ENCODE data around the gene NTNG2. TPM values are rescaled to one million over a fixed set of nuclear protein-coding genes. Genes with fewer than 3 reads are reported as not detected.

Gene NTNG2
- total RNA-seq, 3 donors from 2014 or later: 0.91 to 1.4 (median 0.95) TPM

- H3K36me3 Mint-ChIP-seq (ENCODE audit: insufficient read depth): no peaks in the 10 kb centered on the region
- DNase-seq: no peak
- H3K4me1 Mint-ChIP-seq (ENCODE audit: low read depth): no peaks in the 10 kb centered on the region
- H3K27me3 Mint-ChIP-seq (ENCODE audit: low read depth): peaks cover 10% of the 10 kb centered on the region
- no peak overlapping the region for H3K4me3 Mint-ChIP-seq
- no peaks in the 10 kb centered on the region for H3K9me3 Mint-ChIP-seq
- ATAC-seq: no peak
These were observed 35.5 kb downstream of the NTNG2 start for GRCh38 chr9:132197315-132197714.

- Mint-ChIP-seq H3K4me3 (no peak overlapping the region), H3K27me3 (ENCODE audit: low read depth) (peaks cover 14% of the 10 kb centered on the region), H3K36me3 (ENCODE audit: insufficient read depth) (no peaks in the 10 kb centered on the region), H3K9me3 (no peaks in the 10 kb centered on the region), H3K4me1 (ENCODE audit: low read depth) (no peaks in the 10 kb centered on the region)
- DNase-seq (no peak), ATAC-seq (no peak)
These were observed 36.1 kb downstream of the NTNG2 start for GRCh38 chr9:132197856-132198550.

GRCh38 chr9:132199056-132199455 is 37.2 kb downstream of the NTNG2 start:
- Mint-ChIP-seq H3K27me3 (ENCODE audit: low read depth) (peaks cover 14% of the 10 kb centered on the region), H3K4me3 (no peak overlapping the region), H3K9me3 (no peaks in the 10 kb centered on the region), H3K36me3 (ENCODE audit: insufficient read depth) (no peaks in the 10 kb centered on the region), H3K4me1 (ENCODE audit: low read depth) (no peaks in the 10 kb centered on the region)
- no peak for DNase-seq
- no peak for ATAC-seq

GRCh38 chr9:132200706-132201105 is 38.8 kb downstream of the NTNG2 start:
- peaks cover 14% of the 10 kb centered on the region for H3K27me3 Mint-ChIP-seq (ENCODE audit: low read depth)
- no peak for ATAC-seq
- no peaks in the 10 kb centered on the region for H3K9me3 Mint-ChIP-seq
- no peaks in the 10 kb centered on the region for H3K36me3 Mint-ChIP-seq (ENCODE audit: insufficient read depth)
- no peak for DNase-seq
- no peaks in the 10 kb centered on the region for H3K4me1 Mint-ChIP-seq (ENCODE audit: low read depth)
- H3K4me3 Mint-ChIP-seq: no peak overlapping the region

GRCh38 chr9:132201139-132201538 is 39.3 kb downstream of the NTNG2 start:
- ATAC-seq: no peak
- Mint-ChIP-seq H3K4me3 (no peak overlapping the region), H3K27me3 (ENCODE audit: low read depth) (peaks cover 14% of the 10 kb centered on the region), H3K4me1 (ENCODE audit: low read depth) (no peaks in the 10 kb centered on the region), H3K36me3 (ENCODE audit: insufficient read depth) (no peaks in the 10 kb centered on the region), H3K9me3 (no peaks in the 10 kb centered on the region)
- no peak for DNase-seq

GRCh38 chr9:132201780-132202703 is 40.2 kb downstream of the NTNG2 start:
- Mint-ChIP-seq H3K4me3 (no peak overlapping the region), H3K36me3 (ENCODE audit: insufficient read depth) (no peaks in the 10 kb centered on the region), H3K9me3 (no peaks in the 10 kb centered on the region), H3K27me3 (ENCODE audit: low read depth) (peaks cover 14% of the 10 kb centered on the region), H3K4me1 (ENCODE audit: low read depth) (no peaks in the 10 kb centered on the region)
- no peak for ATAC-seq
- no peak for DNase-seq

GRCh38 chr9:132204883-132205282 is 43.0 kb downstream of the NTNG2 start:
- Mint-ChIP-seq H3K4me3 (no peak overlapping the region), H3K4me1 (ENCODE audit: low read depth) (no peaks in the 10 kb centered on the region), H3K36me3 (ENCODE audit: insufficient read depth) (no peaks in the 10 kb centered on the region), H3K9me3 (no peaks in the 10 kb centered on the region), H3K27me3 (ENCODE audit: low read depth) (peaks cover 21% of the 10 kb centered on the region)
- no peak for DNase-seq
- ATAC-seq: no peak

GRCh38 chr9:132207215-132207614 is 45.4 kb downstream of the NTNG2 start:
- Mint-ChIP-seq H3K9me3 (no peaks in the 10 kb centered on the region), H3K4me3 (no peak overlapping the region), H3K27me3 (ENCODE audit: low read depth) (peaks cover 13% of the 10 kb centered on the region), H3K4me1 (ENCODE audit: low read depth) (no peaks in the 10 kb centered on the region), H3K36me3 (ENCODE audit: insufficient read depth) (no peaks in the 10 kb centered on the region)
- DNase-seq (no peak), ATAC-seq (no peak)

GRCh38 chr9:132207839-132208615 is 46.2 kb downstream of the NTNG2 start:
- H3K27me3 Mint-ChIP-seq (ENCODE audit: low read depth): peaks cover 6% of the 10 kb centered on the region
- no peaks in the 10 kb centered on the region for H3K9me3 Mint-ChIP-seq
- H3K4me3 Mint-ChIP-seq: no peak overlapping the region
- H3K36me3 Mint-ChIP-seq (ENCODE audit: insufficient read depth): no peaks in the 10 kb centered on the region
- H3K4me1 Mint-ChIP-seq (ENCODE audit: low read depth): no peaks in the 10 kb centered on the region
- ATAC-seq (peak in 1 of 2 donors; percentile 50), DNase-seq (no peak)

- no peak overlapping the region for H3K4me3 Mint-ChIP-seq
- H3K9me3 Mint-ChIP-seq: no peaks in the 10 kb centered on the region
- no peaks in the 10 kb centered on the region for H3K36me3 Mint-ChIP-seq (ENCODE audit: insufficient read depth)
- DNase-seq (no peak), ATAC-seq (no peak)
- H3K27me3 Mint-ChIP-seq (ENCODE audit: low read depth): peaks cover 6% of the 10 kb centered on the region
- no peaks in the 10 kb centered on the region for H3K4me1 Mint-ChIP-seq (ENCODE audit: low read depth)
These were observed 47.4 kb downstream of the NTNG2 start for GRCh38 chr9:132209228-132209627.

GRCh38 chr9:132210472-132211145 is 48.8 kb downstream of the NTNG2 start:
- Mint-ChIP-seq H3K4me3 (no peak overlapping the region), H3K9me3 (no peaks in the 10 kb centered on the region), H3K36me3 (ENCODE audit: insufficient read depth) (no peaks in the 10 kb centered on the region), H3K4me1 (ENCODE audit: low read depth) (no peaks in the 10 kb centered on the region), H3K27me3 (ENCODE audit: low read depth) (peaks cover 6% of the 10 kb centered on the region)
- ATAC-seq (peak; percentile 42 to 66), DNase-seq (no peak)

- peaks cover 6% of the 10 kb centered on the region for H3K27me3 Mint-ChIP-seq (ENCODE audit: low read depth)
- ATAC-seq (no peak), DNase-seq (no peak)
- H3K4me3 Mint-ChIP-seq: no peak overlapping the region
- no peaks in the 10 kb centered on the region for H3K4me1 Mint-ChIP-seq (ENCODE audit: low read depth)
- no peaks in the 10 kb centered on the region for H3K36me3 Mint-ChIP-seq (ENCODE audit: insufficient read depth)
- H3K9me3 Mint-ChIP-seq: no peaks in the 10 kb centered on the region
These were observed 49.7 kb downstream of the NTNG2 start for GRCh38 chr9:132211570-132211969.

GRCh38 chr9:132214027-132214622 is 52.3 kb downstream of the NTNG2 start:
- DNase-seq (no peak), ATAC-seq (no peak)
- H3K4me1 Mint-ChIP-seq (ENCODE audit: low read depth): no peaks in the 10 kb centered on the region
- no peaks in the 10 kb centered on the region for H3K27me3 Mint-ChIP-seq (ENCODE audit: low read depth)
- no peak overlapping the region for H3K4me3 Mint-ChIP-seq
- H3K36me3 Mint-ChIP-seq (ENCODE audit: insufficient read depth): no peaks in the 10 kb centered on the region
- no peaks in the 10 kb centered on the region for H3K9me3 Mint-ChIP-seq
